A673 (cell line): ENCODE results near the gene APC.

Experiments
- EZH2 ChIP-seq: fragments of 200-600 bp; sonication (generic); IDR thresholded peaks from 2 replicates; pipeline ENCODE4 v1.6.1; 2017; ENCODE audit warnings: borderline replicate concordance, low read depth, mild to moderate bottlenecking, mixed read lengths, antibody characterized with exemption, low read length; ENCODE audit not compliant: poor library complexity, severe bottlenecking
- TF ChIP-seq, protein P1 (sequence below): fragments of 300-800, 200-600 bp; sonication (generic); conservative IDR thresholded peaks from 2 replicates; pipeline ENCODE4 v1.5.1; 2017; ENCODE audit warnings: low read depth, mild to moderate bottlenecking, antibody characterized with exemption, low read length, moderate library complexity, mixed read lengths

DNA sequence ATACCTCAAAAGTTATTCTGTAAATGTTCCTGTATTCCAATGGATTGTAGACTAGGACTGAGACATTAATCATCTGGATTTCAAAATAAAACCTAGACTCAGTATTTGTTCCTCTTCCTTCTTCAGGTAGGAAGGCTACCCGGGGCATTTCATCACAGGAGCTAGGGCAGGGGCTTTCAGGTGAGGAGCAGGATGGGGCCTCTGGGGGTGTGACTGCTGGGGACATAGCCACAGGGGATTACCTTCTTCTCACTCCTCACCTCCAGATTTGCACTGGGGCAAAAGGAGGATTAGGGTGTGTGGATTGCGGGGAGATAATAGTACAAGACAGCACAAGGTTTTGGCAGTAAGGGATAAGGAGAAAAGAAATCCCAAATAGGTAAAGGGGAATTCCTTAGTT is 85.5 kb downstream of the APC start:
- TF ChIP-seq, protein P1, sequence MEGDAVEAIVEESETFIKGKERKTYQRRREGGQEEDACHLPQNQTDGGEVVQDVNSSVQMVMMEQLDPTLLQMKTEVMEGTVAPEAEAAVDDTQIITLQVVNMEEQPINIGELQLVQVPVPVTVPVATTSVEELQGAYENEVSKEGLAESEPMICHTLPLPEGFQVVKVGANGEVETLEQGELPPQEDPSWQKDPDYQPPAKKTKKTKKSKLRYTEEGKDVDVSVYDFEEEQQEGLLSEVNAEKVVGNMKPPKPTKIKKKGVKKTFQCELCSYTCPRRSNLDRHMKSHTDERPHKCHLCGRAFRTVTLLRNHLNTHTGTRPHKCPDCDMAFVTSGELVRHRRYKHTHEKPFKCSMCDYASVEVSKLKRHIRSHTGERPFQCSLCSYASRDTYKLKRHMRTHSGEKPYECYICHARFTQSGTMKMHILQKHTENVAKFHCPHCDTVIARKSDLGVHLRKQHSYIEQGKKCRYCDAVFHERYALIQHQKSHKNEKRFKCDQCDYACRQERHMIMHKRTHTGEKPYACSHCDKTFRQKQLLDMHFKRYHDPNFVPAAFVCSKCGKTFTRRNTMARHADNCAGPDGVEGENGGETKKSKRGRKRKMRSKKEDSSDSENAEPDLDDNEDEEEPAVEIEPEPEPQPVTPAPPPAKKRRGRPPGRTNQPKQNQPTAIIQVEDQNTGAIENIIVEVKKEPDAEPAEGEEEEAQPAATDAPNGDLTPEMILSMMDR: no peak
- TF ChIP-seq EZH2: no peak
